ENCODE data around the gene MCOLN3. TPM values are rescaled to one million over a fixed set of nuclear protein-coding genes. Genes with fewer than 3 reads are reported as not detected.

Gene MCOLN3
- total RNA-seq, 4 donors from 2014 or later = 0.52 to 3.2 (median 1.6) TPM

DNA sequence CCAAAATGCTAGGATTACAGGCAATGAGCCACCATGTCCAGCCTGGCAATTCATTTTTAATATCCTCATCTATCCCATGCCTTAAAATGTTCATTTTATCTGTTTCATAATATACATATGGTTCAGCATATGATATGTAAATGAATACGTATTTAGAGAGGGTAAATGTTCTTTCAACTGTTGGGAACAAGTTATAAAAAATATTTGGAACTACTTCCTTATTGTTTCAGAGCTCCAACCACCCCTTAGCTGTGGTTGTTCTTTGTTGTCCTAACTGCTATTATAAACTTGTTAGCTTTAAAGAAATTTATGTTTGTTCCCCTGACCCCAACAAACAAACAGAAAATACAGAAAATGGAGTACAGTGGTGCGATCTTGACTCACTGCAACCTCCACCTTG, 65.9 kb downstream of the MCOLN3 start:
- WGBS, 2 donors (ENCODE audit: low coverage in 1 of 2) = 89 to 94% methylated on average over 2 of the region's 2 CpGs
- H3K27me3 ChIP-seq = no peaks in the 10 kb centered on the region
- H3K27ac ChIP-seq = no peak overlapping the region
- H3K9me3 ChIP-seq = no peaks in the 10 kb centered on the region
- no peaks in the 10 kb centered on the region for H3K36me3 ChIP-seq
- no peaks in the 10 kb centered on the region for H3K4me1 ChIP-seq
- TF ChIP-seq POLR2AphosphoS5 (IDR thresholded peaks at IDR 0.05) (no peak), POLR2A (IDR thresholded peaks at IDR 0.05) (no peak), EP300 (IDR thresholded peaks at IDR 0.05) (no peak)
- TF ChIP-seq, protein P1, sequence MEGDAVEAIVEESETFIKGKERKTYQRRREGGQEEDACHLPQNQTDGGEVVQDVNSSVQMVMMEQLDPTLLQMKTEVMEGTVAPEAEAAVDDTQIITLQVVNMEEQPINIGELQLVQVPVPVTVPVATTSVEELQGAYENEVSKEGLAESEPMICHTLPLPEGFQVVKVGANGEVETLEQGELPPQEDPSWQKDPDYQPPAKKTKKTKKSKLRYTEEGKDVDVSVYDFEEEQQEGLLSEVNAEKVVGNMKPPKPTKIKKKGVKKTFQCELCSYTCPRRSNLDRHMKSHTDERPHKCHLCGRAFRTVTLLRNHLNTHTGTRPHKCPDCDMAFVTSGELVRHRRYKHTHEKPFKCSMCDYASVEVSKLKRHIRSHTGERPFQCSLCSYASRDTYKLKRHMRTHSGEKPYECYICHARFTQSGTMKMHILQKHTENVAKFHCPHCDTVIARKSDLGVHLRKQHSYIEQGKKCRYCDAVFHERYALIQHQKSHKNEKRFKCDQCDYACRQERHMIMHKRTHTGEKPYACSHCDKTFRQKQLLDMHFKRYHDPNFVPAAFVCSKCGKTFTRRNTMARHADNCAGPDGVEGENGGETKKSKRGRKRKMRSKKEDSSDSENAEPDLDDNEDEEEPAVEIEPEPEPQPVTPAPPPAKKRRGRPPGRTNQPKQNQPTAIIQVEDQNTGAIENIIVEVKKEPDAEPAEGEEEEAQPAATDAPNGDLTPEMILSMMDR (IDR thresholded peaks at IDR 0.05) = no peak
- H3K4me3 ChIP-seq = no peak overlapping the region
- ATAC-seq = no peak

DNA sequence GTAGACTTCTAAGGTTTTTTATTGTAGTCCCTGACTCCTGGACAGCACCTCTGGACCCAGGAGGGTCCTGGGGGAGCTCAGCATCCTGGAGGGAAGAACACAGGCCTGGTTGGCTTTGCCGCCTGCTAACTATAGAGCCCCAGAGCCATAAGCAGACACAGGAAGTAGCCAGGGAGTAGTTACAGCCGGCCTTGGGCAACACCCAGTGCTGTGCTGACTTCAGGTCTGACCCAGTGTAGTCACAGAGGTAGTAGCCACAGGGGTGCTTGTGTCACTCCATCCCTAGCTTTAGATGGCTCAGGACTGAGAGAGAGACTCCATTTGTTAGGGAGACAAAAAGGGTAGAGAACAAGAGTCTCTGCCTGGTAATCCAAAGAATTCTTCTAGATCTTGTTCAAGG, 73.3 kb downstream of the MCOLN3 start:
- Histone ChIP-seq H3K4me3 (no peak overlapping the region), H3K27me3 (no peaks in the 10 kb centered on the region), H3K36me3 (no peaks in the 10 kb centered on the region), H3K4me1 (no peaks in the 10 kb centered on the region), H3K9me3 (no peaks in the 10 kb centered on the region), H3K27ac (no peak overlapping the region)
- ATAC-seq = no peak
- no peak for TF ChIP-seq EP300 (IDR thresholded peaks at IDR 0.05)
- no peak for TF ChIP-seq POLR2AphosphoS5 (IDR thresholded peaks at IDR 0.05)
- no peak for TF ChIP-seq POLR2A (IDR thresholded peaks at IDR 0.05)
- TF ChIP-seq, protein P1 (IDR thresholded peaks at IDR 0.05) = no peak
- no CpG with 5 or more reads among the region's 2 CpGs for WGBS, 2 donors (ENCODE audit: low coverage in 1 of 2)

DNA sequence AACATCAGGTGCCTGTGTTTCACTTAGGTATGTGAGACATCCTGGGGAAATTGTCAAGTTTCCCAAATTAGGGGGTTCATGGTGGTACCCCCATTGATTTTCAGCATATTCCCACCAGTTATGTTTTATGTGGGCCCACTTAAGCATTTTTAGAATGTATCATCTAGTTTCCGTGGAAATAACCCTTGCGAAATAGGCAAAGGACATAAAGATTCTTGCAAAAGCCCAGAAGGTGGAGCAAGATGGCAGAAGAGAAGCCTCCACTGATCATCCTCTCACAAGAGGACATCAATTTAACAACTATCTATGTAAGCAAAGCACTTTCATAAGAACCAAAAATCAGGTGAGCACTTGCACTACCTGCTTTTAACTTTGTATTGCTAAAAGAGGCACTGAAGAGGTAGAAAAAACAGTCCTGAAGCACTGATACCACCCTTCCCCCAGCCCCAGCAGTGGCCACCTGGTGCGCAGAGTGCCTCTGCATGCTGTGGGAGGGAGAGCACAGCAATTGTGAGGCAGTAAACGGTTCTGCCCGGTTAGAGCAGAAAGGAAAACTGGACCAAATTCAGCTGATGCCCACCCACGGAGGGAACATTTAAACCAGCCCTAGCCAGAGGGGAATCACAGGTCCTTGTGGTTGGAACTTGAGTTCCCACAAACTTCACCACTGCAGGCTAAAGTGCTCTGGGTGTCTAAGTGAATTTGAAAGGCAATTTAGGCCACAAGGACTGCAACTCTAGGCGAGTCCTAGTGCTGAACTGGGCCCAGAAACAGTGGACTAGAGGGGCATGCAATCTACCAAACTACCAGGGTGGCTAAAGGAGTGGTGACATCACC, 74.6 kb downstream of the MCOLN3 start:
- Histone ChIP-seq H3K27me3 (no peaks in the 10 kb centered on the region), H3K36me3 (no peaks in the 10 kb centered on the region)
- ATAC-seq = no peak

DNA sequence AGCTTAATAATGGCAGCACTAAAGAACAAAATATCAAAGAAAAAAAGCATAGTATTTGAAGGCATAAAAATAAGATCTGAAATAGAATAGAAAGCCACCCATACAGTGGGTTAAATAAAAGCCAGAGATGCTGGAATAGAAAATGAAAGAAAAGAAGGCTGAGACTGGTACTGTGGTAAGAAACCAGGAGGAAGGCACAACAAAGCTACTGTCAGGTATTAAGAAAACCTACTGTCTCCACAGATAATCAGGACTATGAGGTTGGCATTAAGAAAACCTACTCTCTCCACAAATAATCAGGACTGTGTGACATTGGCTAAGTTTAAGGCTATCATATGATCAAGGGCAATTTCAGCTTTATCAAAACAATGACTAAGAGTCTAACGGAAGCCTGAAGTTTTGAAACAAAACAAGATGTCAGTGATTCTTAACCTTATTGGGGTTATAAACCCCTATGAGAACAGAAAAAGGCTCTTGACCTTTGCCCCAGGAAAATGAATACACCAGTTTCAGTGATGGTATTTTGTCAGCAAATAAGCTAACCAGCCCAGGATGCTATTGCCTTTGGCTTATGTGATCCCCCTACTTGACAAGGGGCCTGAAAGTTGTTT, 75.8 kb downstream of the MCOLN3 start:
- Histone ChIP-seq H3K4me3 (no peak overlapping the region), H3K27me3 (no peaks in the 10 kb centered on the region), H3K9me3 (no peaks in the 10 kb centered on the region), H3K36me3 (no peaks in the 10 kb centered on the region), H3K4me1 (no peaks in the 10 kb centered on the region), H3K27ac (no peak overlapping the region)
- no peak for ATAC-seq
- WGBS, 2 donors (ENCODE audit: low coverage in 1 of 2) = 50 to 59% methylated on average over 1 of the region's 1 CpG
- TF ChIP-seq EP300 (IDR thresholded peaks at IDR 0.05) = no peak
- TF ChIP-seq POLR2A (IDR thresholded peaks at IDR 0.05) = no peak
- TF ChIP-seq, protein P1 (IDR thresholded peaks at IDR 0.05) = no peak
- no peak for TF ChIP-seq POLR2AphosphoS5 (IDR thresholded peaks at IDR 0.05)

More for the DNA sequence above, 74.6 kb downstream of the MCOLN3 start:
- TF ChIP-seq EP300 (IDR thresholded peaks at IDR 0.05) (no peak), POLR2A (IDR thresholded peaks at IDR 0.05) (no peak), POLR2AphosphoS5 (IDR thresholded peaks at IDR 0.05) (no peak)
- TF ChIP-seq, protein P1 (IDR thresholded peaks at IDR 0.05) = no peak
- Histone ChIP-seq H3K9me3 (no peaks in the 10 kb centered on the region), H3K27ac (no peak overlapping the region), H3K4me1 (no peaks in the 10 kb centered on the region), H3K4me3 (no peak overlapping the region)
- WGBS, 2 donors (ENCODE audit: low coverage in 1 of 2) = 75 to 86% methylated on average over 1 to 6 of the region's 7 CpGs

DNA sequence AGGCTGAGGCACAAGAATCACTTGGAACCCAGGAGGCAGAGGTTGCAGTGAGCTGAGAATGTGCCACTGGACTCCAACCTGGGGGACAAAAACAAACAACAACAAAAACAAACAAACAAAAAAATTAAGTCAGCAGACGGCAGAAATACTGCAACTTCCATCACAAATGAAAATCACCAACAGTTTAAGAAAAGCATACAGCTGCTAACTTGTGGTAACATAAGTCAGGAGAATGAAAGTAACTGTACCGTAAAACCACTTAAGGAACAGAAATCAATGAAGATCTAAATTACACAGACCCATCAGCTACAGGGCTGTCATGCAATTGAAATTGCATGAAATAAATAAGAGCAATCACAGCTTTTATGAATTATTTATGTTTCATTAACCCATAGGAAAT, 76.3 kb downstream of the MCOLN3 start:
- H3K27me3 ChIP-seq = no peaks in the 10 kb centered on the region
- WGBS, 2 donors (ENCODE audit: low coverage in 1 of 2) = 68 to 83% methylated on average over 2 of the region's 2 CpGs
- no peaks in the 10 kb centered on the region for H3K4me1 ChIP-seq
- no peaks in the 10 kb centered on the region for H3K36me3 ChIP-seq
- H3K27ac ChIP-seq = no peak overlapping the region
- no peak overlapping the region for H3K4me3 ChIP-seq
- no peaks in the 10 kb centered on the region for H3K9me3 ChIP-seq
- ATAC-seq = no peak
- TF ChIP-seq POLR2A (IDR thresholded peaks at IDR 0.05) = no peak
- TF ChIP-seq POLR2AphosphoS5 (IDR thresholded peaks at IDR 0.05) = no peak
- TF ChIP-seq, protein P1 (IDR thresholded peaks at IDR 0.05) = no peak
- TF ChIP-seq EP300 (IDR thresholded peaks at IDR 0.05) = no peak

Measured in gastroesophageal sphincter (tissue), 4 donors.